ENCODE data around the gene SGO2. TPM values are rescaled to one million over a fixed set of nuclear protein-coding genes. Genes with fewer than 3 reads are reported as not detected.
"Not testable (repeated sequence)": the region's sequence is repeated elsewhere in the genome, so short reads cannot be mapped to it uniquely, and the experiment has no call there.

The SGO2 gene
- total and polyA plus RNA-seq, 4 donors: 6.8 to 10.8 (median 7.9) TPM

DNA sequence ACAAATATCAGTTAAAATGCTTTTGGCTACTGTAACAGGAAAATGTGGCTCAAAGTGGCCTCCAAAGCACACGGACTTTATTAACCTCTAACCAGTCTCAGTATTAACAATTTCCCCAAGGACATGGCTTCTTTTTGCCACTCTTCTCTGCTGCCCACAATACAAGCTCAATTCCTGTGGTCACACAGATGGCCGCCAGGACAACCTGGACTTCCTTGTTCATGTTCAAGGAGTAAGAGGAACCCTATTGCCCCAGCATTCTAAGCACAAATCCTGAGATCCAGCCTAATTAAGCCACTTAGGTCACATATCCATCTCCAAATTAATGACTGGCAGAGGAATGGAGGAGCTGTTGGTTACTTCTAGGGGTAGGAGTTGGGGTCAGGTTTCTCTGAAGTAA is 98.0 kb downstream of the SGO2 start:
- no peaks in the 10 kb centered on the region for H3K27me3 ChIP-seq (ENCODE audit: control insufficient read depth, insufficient read depth, low read length)
- no peaks in the 10 kb centered on the region for H3K36me3 ChIP-seq (ENCODE audit: control insufficient read depth, insufficient read depth, low read length)
- H3K4me1 ChIP-seq (ENCODE audit: control insufficient read depth, insufficient read depth, low read length): no peaks in the 10 kb centered on the region
- no peaks in the 10 kb centered on the region for H3K9me3 ChIP-seq (ENCODE audit: control insufficient read depth, insufficient read depth, low read length)
- no peak for DNase-seq (ENCODE audit: low read depth in 4 of 6, low spot score in 6 of 6)
- H3K27ac ChIP-seq (ENCODE audit: low read depth, low read length): no peak overlapping the region
- no peak overlapping the region for H3K4me3 ChIP-seq (ENCODE audit: low read depth, low read length)
- WGBS (ENCODE audit: insufficient coverage): 69% methylated on average over 2 of the region's 2 CpGs

DNA sequence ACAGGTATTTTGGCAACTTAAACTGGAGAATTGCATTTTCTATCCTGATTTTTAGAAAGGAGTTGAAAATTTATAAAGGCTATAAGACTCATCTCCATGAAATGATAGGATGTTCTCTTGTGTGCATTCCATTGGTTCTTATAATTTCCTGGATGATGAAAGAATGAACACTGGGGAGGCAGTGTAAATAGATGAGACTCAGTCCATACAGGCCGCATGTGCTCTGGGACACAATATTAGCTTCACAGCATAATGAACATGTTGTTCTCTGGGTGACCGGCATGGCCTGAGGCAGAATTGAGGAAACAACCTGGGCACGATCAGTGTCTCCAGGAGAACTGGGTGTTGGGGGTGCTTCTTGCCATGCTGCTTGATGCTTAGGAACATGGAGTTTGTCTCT is 98.7 kb downstream of the SGO2 start:
- H3K36me3 ChIP-seq (ENCODE audit: control insufficient read depth, insufficient read depth, low read length): no peaks in the 10 kb centered on the region
- DNase-seq (ENCODE audit: low read depth in 4 of 6, low spot score in 6 of 6): no peak
- WGBS (ENCODE audit: insufficient coverage): 100% methylated on average over 1 of the region's 3 CpGs

DNA sequence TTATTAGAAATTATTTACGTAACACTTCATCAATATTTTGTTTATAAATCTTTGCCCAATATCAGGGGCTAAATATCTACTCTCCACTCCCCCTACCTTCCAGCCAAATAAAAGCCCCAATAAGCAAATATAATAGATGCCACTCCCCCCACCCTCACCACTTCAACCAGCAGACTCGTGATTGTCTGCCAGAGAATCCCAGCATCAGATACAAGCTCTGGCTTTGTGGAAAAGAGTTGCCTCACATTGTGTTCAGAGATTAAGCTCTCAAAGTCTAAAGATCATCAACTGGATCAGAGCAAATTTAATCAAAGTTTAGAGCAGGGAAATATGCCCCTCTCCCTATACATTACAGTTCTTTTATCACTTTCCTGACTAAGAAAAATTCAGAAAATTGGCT is 99.3 kb downstream of the SGO2 start:
- Histone ChIP-seq H3K27me3 (ENCODE audit: control insufficient read depth, insufficient read depth, low read length) (no peaks in the 10 kb centered on the region), H3K4me1 (ENCODE audit: control insufficient read depth, insufficient read depth, low read length) (no peaks in the 10 kb centered on the region), H3K4me3 (ENCODE audit: low read depth, low read length) (no peak overlapping the region), H3K36me3 (ENCODE audit: control insufficient read depth, insufficient read depth, low read length) (no peaks in the 10 kb centered on the region), H3K9me3 (ENCODE audit: control insufficient read depth, insufficient read depth, low read length) (no peaks in the 10 kb centered on the region), H3K27ac (ENCODE audit: low read depth, low read length) (no peak overlapping the region)
- no CpG with 5 or more reads among the region's 2 CpGs for WGBS (ENCODE audit: insufficient coverage)
- no peak for DNase-seq (ENCODE audit: low read depth in 4 of 6, low spot score in 6 of 6)

More for the DNA sequence above, 98.7 kb downstream of the SGO2 start:
- Histone ChIP-seq H3K9me3 (ENCODE audit: control insufficient read depth, insufficient read depth, low read length) (no peaks in the 10 kb centered on the region), H3K4me3 (ENCODE audit: low read depth, low read length) (no peak overlapping the region), H3K27ac (ENCODE audit: low read depth, low read length) (no peak overlapping the region), H3K4me1 (ENCODE audit: control insufficient read depth, insufficient read depth, low read length) (no peaks in the 10 kb centered on the region), H3K27me3 (ENCODE audit: control insufficient read depth, insufficient read depth, low read length) (no peaks in the 10 kb centered on the region)

DNA sequence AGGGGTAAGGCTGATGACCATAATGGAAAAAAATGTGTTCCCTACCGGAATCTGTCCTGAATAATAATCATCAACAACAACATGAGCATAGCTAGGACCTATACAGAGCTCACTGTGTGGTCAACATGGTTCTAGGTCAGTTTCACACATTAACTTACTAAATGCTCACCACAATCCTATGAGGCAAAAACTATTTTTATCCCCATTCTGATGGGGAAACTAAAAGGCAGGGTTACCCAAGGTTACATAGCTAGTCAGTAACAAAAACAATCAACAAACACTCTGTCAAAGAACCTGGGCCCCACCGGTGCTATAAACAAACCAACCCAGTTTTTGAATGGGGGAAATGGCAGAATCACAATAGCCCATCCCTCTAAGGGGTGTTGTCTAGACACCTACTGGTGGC is 100.0 kb downstream of the SGO2 start:
- Histone ChIP-seq H3K27ac (ENCODE audit: low read depth, low read length) (no peak overlapping the region), H3K27me3 (ENCODE audit: control insufficient read depth, insufficient read depth, low read length) (no peaks in the 10 kb centered on the region), H3K4me3 (ENCODE audit: low read depth, low read length) (no peak overlapping the region), H3K9me3 (ENCODE audit: control insufficient read depth, insufficient read depth, low read length) (no peaks in the 10 kb centered on the region), H3K36me3 (ENCODE audit: control insufficient read depth, insufficient read depth, low read length) (no peaks in the 10 kb centered on the region), H3K4me1 (ENCODE audit: control insufficient read depth, insufficient read depth, low read length) (no peaks in the 10 kb centered on the region)
- DNase-seq (ENCODE audit: low read depth in 4 of 6, low spot score in 6 of 6): no peak
- 40% methylated on average over 1 of the region's 2 CpGs for WGBS (ENCODE audit: insufficient coverage)

DNA sequence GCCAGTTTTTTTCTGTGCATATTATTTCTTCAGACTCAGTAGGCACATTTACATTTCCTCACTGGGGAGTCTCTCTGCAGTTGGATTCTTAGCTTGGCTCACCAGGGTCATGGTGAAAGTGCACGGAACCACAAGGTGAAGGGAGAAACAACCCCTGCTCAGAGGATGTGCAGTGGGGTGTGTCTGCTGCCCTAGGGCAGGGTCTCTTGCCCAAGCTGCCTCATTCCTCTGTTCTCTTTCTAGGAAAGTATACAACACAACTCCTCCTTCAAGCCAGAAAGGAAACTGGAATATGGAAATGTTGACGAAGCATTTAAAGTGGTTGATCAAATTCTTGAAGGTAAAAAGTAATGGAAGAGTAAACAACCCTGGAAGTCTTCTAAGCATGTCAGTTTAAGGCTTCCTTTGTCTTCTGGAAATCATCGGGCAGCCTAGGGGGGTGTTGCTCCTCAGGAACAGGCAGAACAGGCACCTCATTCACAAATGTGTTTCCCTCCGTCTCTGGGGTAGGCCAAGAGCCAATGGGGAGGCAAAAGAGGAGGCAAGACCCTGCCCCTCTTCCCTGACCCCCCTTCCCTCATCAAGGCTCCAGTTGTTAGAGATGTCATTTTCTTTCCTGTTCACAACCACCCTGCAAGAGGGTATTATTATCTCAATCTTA is 101.2 kb downstream of the SGO2 start:
- Histone ChIP-seq H3K9me3 (ENCODE audit: control insufficient read depth, insufficient read depth, low read length) (no peaks in the 10 kb centered on the region), H3K4me1 (ENCODE audit: control insufficient read depth, insufficient read depth, low read length) (no peaks in the 10 kb centered on the region), H3K27ac (ENCODE audit: low read depth, low read length) (no peak overlapping the region), H3K4me3 (ENCODE audit: low read depth, low read length) (no peak overlapping the region), H3K36me3 (ENCODE audit: control insufficient read depth, insufficient read depth, low read length) (no peaks in the 10 kb centered on the region), H3K27me3 (ENCODE audit: control insufficient read depth, insufficient read depth, low read length) (no peaks in the 10 kb centered on the region)
- no peak for DNase-seq (ENCODE audit: low read depth in 4 of 6, low spot score in 6 of 6)
- WGBS (ENCODE audit: insufficient coverage): 86% methylated on average over 2 of the region's 4 CpGs

DNA sequence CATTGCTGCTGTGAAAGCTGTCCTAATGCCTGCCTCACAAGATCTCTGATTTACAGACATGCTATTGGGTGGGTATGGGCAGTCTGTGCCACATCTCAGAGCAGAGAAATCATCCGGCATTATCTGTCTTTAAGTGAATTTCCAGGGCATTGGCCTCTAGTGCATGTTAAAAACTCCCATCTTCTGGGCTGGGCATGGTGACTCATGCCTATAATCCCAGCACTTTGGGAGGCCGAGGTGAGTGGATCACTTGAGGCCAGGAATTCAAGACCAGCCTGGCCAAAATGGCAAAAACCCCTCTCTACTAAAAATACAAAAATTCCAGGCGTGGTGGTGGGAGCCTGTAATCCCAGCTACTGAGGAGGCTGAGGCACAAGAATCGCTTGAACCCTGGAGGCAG is 102.5 kb downstream of the SGO2 start:
- H3K27ac ChIP-seq (ENCODE audit: low read depth, low read length); H3K4me1 ChIP-seq (ENCODE audit: control insufficient read depth, insufficient read depth, low read length); H3K4me3 ChIP-seq (ENCODE audit: low read depth, low read length); DNase-seq (ENCODE audit: low read depth in 4 of 6, low spot score in 6 of 6); H3K36me3 ChIP-seq (ENCODE audit: control insufficient read depth, insufficient read depth, low read length); H3K9me3 ChIP-seq (ENCODE audit: control insufficient read depth, insufficient read depth, low read length); H3K27me3 ChIP-seq (ENCODE audit: control insufficient read depth, insufficient read depth, low read length): not testable (repeated sequence)
- WGBS (ENCODE audit: insufficient coverage): 96% methylated on average over 4 of the region's 4 CpGs

DNA sequence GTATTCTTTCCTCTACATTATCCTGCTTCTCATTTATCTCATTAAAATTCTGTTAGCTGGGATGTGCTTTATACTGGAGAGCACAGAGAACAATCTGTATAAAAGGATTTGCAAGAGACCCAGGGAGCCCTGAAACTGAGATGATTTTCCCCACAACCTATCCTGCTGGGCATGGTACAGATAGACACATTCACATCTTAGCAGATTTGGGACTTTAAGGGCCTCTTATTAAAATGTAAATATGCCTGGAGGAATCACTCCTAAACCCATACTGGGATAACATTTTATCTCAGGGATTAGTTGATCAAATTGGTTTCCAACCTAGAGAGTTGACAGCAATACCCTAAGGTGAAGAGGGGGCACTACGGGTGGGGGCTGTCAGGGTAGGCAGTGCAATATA is 105.3 kb downstream of the SGO2 start:
- WGBS (ENCODE audit: insufficient coverage): no CpG with 5 or more reads among the region's 1 CpG
- H3K4me1 ChIP-seq (ENCODE audit: control insufficient read depth, insufficient read depth, low read length): no peaks in the 10 kb centered on the region
- no peak overlapping the region for H3K27ac ChIP-seq (ENCODE audit: low read depth, low read length)
- peak in 1 of 6 donors; percentile 6 for DNase-seq (ENCODE audit: low read depth in 4 of 6, low spot score in 6 of 6)
- no peaks in the 10 kb centered on the region for H3K9me3 ChIP-seq (ENCODE audit: control insufficient read depth, insufficient read depth, low read length)
- no peaks in the 10 kb centered on the region for H3K27me3 ChIP-seq (ENCODE audit: control insufficient read depth, insufficient read depth, low read length)
- no peak overlapping the region for H3K4me3 ChIP-seq (ENCODE audit: low read depth, low read length)
- no peaks in the 10 kb centered on the region for H3K36me3 ChIP-seq (ENCODE audit: control insufficient read depth, insufficient read depth, low read length)

Other genes with a start within 250 kb of the SGO2 start
- gene SPATS2L, start 219.5 kb upstream of the SGO2 start, total RNA-seq: 100 to 1,000 TPM in 1 of 2 donors, 10 to 100 TPM in 1; 75.3 to 144 TPM
- gene SPATS2L, start 219.5 kb upstream of the SGO2 start, polyA plus RNA-seq (ENCODE audit: insufficient read length in 2 of 2): 100 to 1,000 TPM; 107 to 109 TPM
- gene KCTD18, start 16.1 kb upstream of the SGO2 start, total RNA-seq: 10 to 100 TPM; 12.9 to 15.2 TPM
- 10 to 100 TPM; 11.8 to 12.3 TPM for gene KCTD18, start 16.1 kb upstream of the SGO2 start, polyA plus RNA-seq (ENCODE audit: insufficient read length in 2 of 2)
- gene AOX1, start 59.8 kb downstream of the SGO2 start, total RNA-seq: 10 to 100 TPM in 1 of 2 donors, 1 to 10 TPM in 1; 9.2 to 35.6 TPM
- 1 to 10 TPM; 1.2 to 6.5 TPM for gene AOX1, start 59.8 kb downstream of the SGO2 start, polyA plus RNA-seq (ENCODE audit: insufficient read length in 2 of 2)